DND-41 (cell line): ENCODE measurements around the gene LARP4B.

Source experiments
- CTCF ChIP-seq: IDR thresholded peaks from 2 replicates; pipeline ENCODE4 v1.5.1; 2012; ENCODE audit warnings: borderline replicate concordance, low read length, moderate library complexity, mild to moderate bottlenecking; ENCODE audit not compliant: poor library complexity, severe bottlenecking; ENCODE audit errors: extremely low read depth
- EZH2 ChIP-seq: IDR thresholded peaks from 3 replicates; pipeline ENCODE4 v1.6.1; 2012; ENCODE audit warnings: borderline replicate concordance, low read depth, mild to moderate bottlenecking, moderate library complexity, low read length, inconsistent platforms; ENCODE audit not compliant: severe bottlenecking

DNA sequence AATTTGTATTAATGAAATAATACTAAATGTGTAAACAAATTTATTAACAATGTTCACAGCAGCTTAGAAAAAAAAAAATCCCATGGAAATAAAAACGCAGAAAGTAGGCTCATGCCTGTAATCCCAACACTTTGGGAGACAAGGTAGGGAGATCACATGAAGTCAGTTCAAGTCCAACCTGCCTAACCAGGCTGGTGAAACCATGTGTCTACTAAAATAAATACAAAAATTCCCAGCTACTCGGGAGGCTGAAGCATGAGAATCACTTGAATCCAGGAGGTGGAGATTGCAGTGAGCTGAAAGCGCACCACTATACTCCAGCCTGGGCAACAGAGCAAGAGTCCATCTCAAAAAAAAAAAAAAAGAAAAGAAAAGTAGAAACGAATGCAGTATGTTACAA lies 36.2 kb downstream of the LARP4B start:
- TF ChIP-seq EZH2 (no peak), CTCF (no peak)
